SK-N-SH (cell line): Measurements from ENCODE around the gene ACTR2.

ENCODE experiments used
- ELF1 ChIP-seq: IDR thresholded peaks from 2 replicates; pipeline ENCODE4 v1.4.0; 2012
- EP300 ChIP-seq, 2 experiments: IDR thresholded peaks; 2 replicates each; pipeline versions ENCODE4 v1.4.0 to v1.6.1; 2012; ENCODE audit warnings: borderline replicate concordance in 1 of 2, low read depth in 1 of 2, low read length in 1 of 2
- FOXJ3 ChIP-seq: sonication (generic); formaldehyde crosslinking; IDR thresholded peaks from 2 replicates; pipeline ENCODE4 v1.5.1; 2020; ENCODE audit warnings: mild to moderate bottlenecking, missing genetic modification reagents
- MXI1 ChIP-seq: IDR thresholded peaks from 2 replicates; pipeline ENCODE4 v1.6.1; 2012; ENCODE audit warnings: mild to moderate bottlenecking, low read depth, low read length, improper control_type of control experiment
- NFIC ChIP-seq: IDR thresholded peaks from 2 replicates; pipeline ENCODE4 v1.4.0; 2012; ENCODE audit warnings: borderline replicate concordance
- RAD21 ChIP-seq: IDR thresholded peaks from 2 replicates; pipeline ENCODE4 v1.6.1; 2012; ENCODE audit warnings: mild to moderate bottlenecking, low read length
- SMC3 ChIP-seq: IDR thresholded peaks from 2 replicates; pipeline ENCODE4 v1.6.1; 2012; ENCODE audit warnings: low read depth, low read length, improper control_type of control experiment
- TEAD4 ChIP-seq: IDR thresholded peaks from 2 replicates; pipeline ENCODE4 v1.4.0; 2012; ENCODE audit warnings: mild to moderate bottlenecking, borderline replicate concordance; ENCODE audit not compliant: insufficient read depth
- USF2 ChIP-seq: fragments of 150-350 bp; IDR thresholded peaks from 2 replicates; pipeline ENCODE4 v1.6.1; 2017; ENCODE audit warnings: antibody characterized with exemption, low read length, low read depth, borderline replicate concordance
- TF ChIP-seq, protein P1 (sequence below): IDR thresholded peaks from 2 replicates; pipeline ENCODE4 v1.4.0; 2012; ENCODE audit warnings: low read depth, borderline replicate concordance
- TF ChIP-seq, protein P2 (sequence below): fragments of 200-600 bp; sonication (generic); IDR thresholded peaks from 2 replicates; pipeline ENCODE4 v1.6.1; 2017; ENCODE audit warnings: antibody characterized with exemption, mild to moderate bottlenecking, moderate library complexity

DNA sequence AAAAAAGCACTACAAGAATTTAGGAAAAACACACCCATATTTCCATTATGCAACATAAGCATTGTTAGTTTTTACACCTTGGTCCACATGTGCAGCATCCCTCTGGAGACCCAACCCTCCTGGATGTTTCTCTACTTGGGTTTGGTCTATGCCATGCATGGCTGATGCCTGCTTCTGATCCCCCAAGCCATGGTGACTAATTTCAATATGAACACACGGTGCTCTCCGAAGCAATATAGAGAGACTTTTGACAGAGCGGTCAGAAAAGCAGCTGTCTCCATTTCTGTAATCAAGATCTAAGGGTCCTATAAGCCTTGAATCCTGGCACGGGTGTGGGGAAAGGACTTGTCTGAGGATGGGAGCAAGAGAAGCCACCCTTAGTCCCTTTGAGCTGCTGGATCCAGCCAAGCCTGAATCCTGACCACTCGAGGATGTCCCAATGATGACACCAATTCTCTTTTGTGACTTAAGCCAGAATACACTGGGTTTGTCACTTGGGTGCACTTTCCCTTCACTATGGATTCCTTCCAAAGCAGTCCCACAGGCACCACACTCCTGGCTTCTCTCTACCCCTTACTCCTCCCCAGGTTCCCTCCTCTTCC lies 91.5 kb downstream of the ACTR2 start:
- TF ChIP-seq ELF1, result no peak
- TF ChIP-seq, protein P1, sequence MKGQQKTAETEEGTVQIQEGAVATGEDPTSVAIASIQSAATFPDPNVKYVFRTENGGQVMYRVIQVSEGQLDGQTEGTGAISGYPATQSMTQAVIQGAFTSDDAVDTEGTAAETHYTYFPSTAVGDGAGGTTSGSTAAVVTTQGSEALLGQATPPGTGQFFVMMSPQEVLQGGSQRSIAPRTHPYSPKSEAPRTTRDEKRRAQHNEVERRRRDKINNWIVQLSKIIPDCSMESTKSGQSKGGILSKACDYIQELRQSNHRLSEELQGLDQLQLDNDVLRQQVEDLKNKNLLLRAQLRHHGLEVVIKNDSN, result no peak
- TF ChIP-seq USF2, result no peak
- TF ChIP-seq, protein P2, sequence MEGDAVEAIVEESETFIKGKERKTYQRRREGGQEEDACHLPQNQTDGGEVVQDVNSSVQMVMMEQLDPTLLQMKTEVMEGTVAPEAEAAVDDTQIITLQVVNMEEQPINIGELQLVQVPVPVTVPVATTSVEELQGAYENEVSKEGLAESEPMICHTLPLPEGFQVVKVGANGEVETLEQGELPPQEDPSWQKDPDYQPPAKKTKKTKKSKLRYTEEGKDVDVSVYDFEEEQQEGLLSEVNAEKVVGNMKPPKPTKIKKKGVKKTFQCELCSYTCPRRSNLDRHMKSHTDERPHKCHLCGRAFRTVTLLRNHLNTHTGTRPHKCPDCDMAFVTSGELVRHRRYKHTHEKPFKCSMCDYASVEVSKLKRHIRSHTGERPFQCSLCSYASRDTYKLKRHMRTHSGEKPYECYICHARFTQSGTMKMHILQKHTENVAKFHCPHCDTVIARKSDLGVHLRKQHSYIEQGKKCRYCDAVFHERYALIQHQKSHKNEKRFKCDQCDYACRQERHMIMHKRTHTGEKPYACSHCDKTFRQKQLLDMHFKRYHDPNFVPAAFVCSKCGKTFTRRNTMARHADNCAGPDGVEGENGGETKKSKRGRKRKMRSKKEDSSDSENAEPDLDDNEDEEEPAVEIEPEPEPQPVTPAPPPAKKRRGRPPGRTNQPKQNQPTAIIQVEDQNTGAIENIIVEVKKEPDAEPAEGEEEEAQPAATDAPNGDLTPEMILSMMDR, result no peak
- TF ChIP-seq NFIC, result no peak
- TF ChIP-seq TEAD4, result no peak
- TF ChIP-seq EP300 (IDR thresholded peaks at IDR 0.05; ENCODE audit: borderline replicate concordance in 1 of 2, low read depth in 1 of 2, low read length in 1 of 2), result no peak
- TF ChIP-seq FOXJ3, result no peak
- no peak for TF ChIP-seq RAD21
- TF ChIP-seq MXI1, result no peak
- TF ChIP-seq SMC3, result no peak
